Cerebellar nuclear complex (tissue), 1 donor: ENCODE data around the gene CTSZ.

Experiments
- DNase-seq, 2 experiments: peaks; one replicate each; lab custom pipeline; 2025; lab: John Stamatoyannopoulos, UW

CTSZ gene

GRCh38 chr20:59031564-59032022 is 24.5 kb upstream of the CTSZ start:
- no peak for DNase-seq

GRCh38 chr20:59030911-59031563 is 24.0 kb upstream of the CTSZ start:
- no peak for DNase-seq

GRCh38 chr20:59028812-59029211 is 21.8 kb upstream of the CTSZ start:
- DNase-seq: no peak

GRCh38 chr20:59027741-59028320 is 20.8 kb upstream of the CTSZ start:
- no peak for DNase-seq

GRCh38 chr20:59026904-59027740 is 20.1 kb upstream of the CTSZ start:
- no peak for DNase-seq

GRCh38 chr20:59025511-59025910 is 18.5 kb upstream of the CTSZ start:
- no peak for DNase-seq

GRCh38 chr20:59025086-59025485 is 18.0 kb upstream of the CTSZ start:
- DNase-seq: no peak

- DNase-seq: no peak
Measured at GRCh38 chr20:59024111-59024530, 17.1 kb upstream of the CTSZ start.

GRCh38 chr20:59023616-59024015 is 16.6 kb upstream of the CTSZ start:
- no peak for DNase-seq

- DNase-seq: no peak
Measured at GRCh38 chr20:59022754-59023153, 15.7 kb upstream of the CTSZ start.

- no peak for DNase-seq
Measured at GRCh38 chr20:59020938-59021551, 14.0 kb upstream of the CTSZ start.

GRCh38 chr20:59019217-59019616 is 12.2 kb upstream of the CTSZ start, which contains the start of gene TUBB1:
Gene TUBB1, plus strand, starts transcription at chr20:59019429. Its CDS starts 94 bp downstream, at chr20:59019523.
- DNase-seq: no peak

GRCh38 chr20:59018817-59019216 is 11.8 kb upstream of the CTSZ start:
- DNase-seq: no peak

GRCh38 chr20:59017493-59018231 is 10.6 kb upstream of the CTSZ start:
- DNase-seq: no peak

GRCh38 chr20:59016795-59017492 is 9.9 kb upstream of the CTSZ start:
- DNase-seq: no peak

GRCh38 chr20:59015812-59016711 is 9.0 kb upstream of the CTSZ start:
- no peak for DNase-seq

GRCh38 chr20:59015411-59015810 is 8.4 kb upstream of the CTSZ start:
- DNase-seq: no peak

- no peak for DNase-seq
Measured at GRCh38 chr20:59014680-59015389, 7.8 kb upstream of the CTSZ start.

GRCh38 chr20:59013959-59014608 is 7.0 kb upstream of the CTSZ start:
- DNase-seq: no peak
